ENCODE measurements around the gene PKP1. TPM values are rescaled to one million over a fixed set of nuclear protein-coding genes. Genes with fewer than 3 reads are reported as not detected.

Gene PKP1
- polyA plus RNA-seq, 1 experiment, result 0.05 TPM

- Histone ChIP-seq H3K36me3 (ENCODE audit: control insufficient read depth, insufficient read depth, low read length) (no peaks in the 10 kb centered on the region), H3K27me3 (ENCODE audit: control insufficient read depth, insufficient read depth, low read length) (peaks cover 6% of the 10 kb centered on the region), H3K4me3 (ENCODE audit: low read depth, low read length) (no peak overlapping the region)
- no peak for DNase-seq (ENCODE audit: low read depth)
- no peak for TF ChIP-seq CTCF (IDR thresholded peaks at IDR 0.05; ENCODE audit: insufficient read depth, low read depth, low read length)
- ChIA-PET POLR2A (no interaction called here), CTCF (interaction anchor here (0.7 to 2.0 kb wide), 5 partner anchors 15 to 62 kb away, joined by 3 to 6 read pairs (median 4); no protein-coding TSS in a partner anchor)
Measured at GRCh38 chr1:201299968-201300367, 16.7 kb downstream of the PKP1 start.

- POLR2A ChIA-PET, result no interaction called here
- TF ChIP-seq CTCF (IDR thresholded peaks at IDR 0.05; ENCODE audit: insufficient read depth, low read depth, low read length), result no peak
- no peak for DNase-seq (ENCODE audit: low read depth)
- Histone ChIP-seq H3K36me3 (ENCODE audit: control insufficient read depth, insufficient read depth, low read length) (no peaks in the 10 kb centered on the region), H3K27me3 (ENCODE audit: control insufficient read depth, insufficient read depth, low read length) (peaks cover 6% of the 10 kb centered on the region), H3K4me3 (ENCODE audit: low read depth, low read length) (no peak overlapping the region)
- CTCF ChIA-PET, result interaction anchor here (0.8 to 2.0 kb wide), 4 partner anchors 15 to 108 kb away, joined by 3 to 5 read pairs (median 4); no protein-coding TSS in a partner anchor
Measured at GRCh38 chr1:201300641-201301040, 17.3 kb downstream of the PKP1 start.

- peaks cover 6% of the 10 kb centered on the region; the same call in 1 of the 2 replicates for H3K27me3 ChIP-seq (ENCODE audit: control insufficient read depth, insufficient read depth, low read length)
- POLR2A ChIA-PET, result no interaction called here
Measured at GRCh38 chr1:201302163-201303152, 19.2 kb downstream of the PKP1 start.

GRCh38 chr1:201304126-201304525, 20.8 kb downstream of the PKP1 start:
- POLR2A ChIA-PET, result no interaction called here
- no peak for DNase-seq (ENCODE audit: low read depth)
- CTCF ChIA-PET, result interaction anchor here (0.6 to 1.8 kb wide), 4 partner anchors 42 to 179 kb away, joined by 3 to 8 read pairs (median 3); no protein-coding TSS in a partner anchor
- no peak for TF ChIP-seq CTCF (IDR thresholded peaks at IDR 0.05; ENCODE audit: insufficient read depth, low read depth, low read length)
- H3K4me3 ChIP-seq (ENCODE audit: low read depth, low read length), result no peak overlapping the region
- H3K27me3 ChIP-seq (ENCODE audit: control insufficient read depth, insufficient read depth, low read length), result peaks cover 4% of the 10 kb centered on the region
- H3K36me3 ChIP-seq (ENCODE audit: control insufficient read depth, insufficient read depth, low read length), result no peaks in the 10 kb centered on the region

More at GRCh38 chr1:201302163-201303152, 19.2 kb downstream of the PKP1 start:
- no peak for DNase-seq (ENCODE audit: low read depth)
- CTCF ChIA-PET, result interaction anchor here (1.7 kb wide), 1 partner anchor 48 kb away, joined by 3 read pairs; no protein-coding TSS in a partner anchor
- H3K36me3 ChIP-seq (ENCODE audit: control insufficient read depth, insufficient read depth, low read length), result no peaks in the 10 kb centered on the region
- TF ChIP-seq CTCF (IDR thresholded peaks at IDR 0.05; ENCODE audit: insufficient read depth, low read depth, low read length), result no peak
- no peak overlapping the region for H3K4me3 ChIP-seq (ENCODE audit: low read depth, low read length)

- POLR2A ChIA-PET, result no interaction called here
- CTCF ChIA-PET, result interaction anchor here (0.6 kb wide), 1 partner anchor 1167 kb away, joined by 7 read pairs; no protein-coding TSS in a partner anchor
- H3K36me3 ChIP-seq (ENCODE audit: control insufficient read depth, insufficient read depth, low read length), result no peaks in the 10 kb centered on the region
- no peak overlapping the region for H3K4me3 ChIP-seq (ENCODE audit: low read depth, low read length)
- peaks cover 8% of the 10 kb centered on the region for H3K27me3 ChIP-seq (ENCODE audit: control insufficient read depth, insufficient read depth, low read length)
- TF ChIP-seq CTCF (IDR thresholded peaks at IDR 0.05; ENCODE audit: insufficient read depth, low read depth, low read length), result no peak
- DNase-seq (ENCODE audit: low read depth), result no peak
Measured at GRCh38 chr1:201305815-201306214, 22.5 kb downstream of the PKP1 start.

All from BJ (cell line).